ENCODE data around the gene TSR3.

TSR3 gene

DNA sequence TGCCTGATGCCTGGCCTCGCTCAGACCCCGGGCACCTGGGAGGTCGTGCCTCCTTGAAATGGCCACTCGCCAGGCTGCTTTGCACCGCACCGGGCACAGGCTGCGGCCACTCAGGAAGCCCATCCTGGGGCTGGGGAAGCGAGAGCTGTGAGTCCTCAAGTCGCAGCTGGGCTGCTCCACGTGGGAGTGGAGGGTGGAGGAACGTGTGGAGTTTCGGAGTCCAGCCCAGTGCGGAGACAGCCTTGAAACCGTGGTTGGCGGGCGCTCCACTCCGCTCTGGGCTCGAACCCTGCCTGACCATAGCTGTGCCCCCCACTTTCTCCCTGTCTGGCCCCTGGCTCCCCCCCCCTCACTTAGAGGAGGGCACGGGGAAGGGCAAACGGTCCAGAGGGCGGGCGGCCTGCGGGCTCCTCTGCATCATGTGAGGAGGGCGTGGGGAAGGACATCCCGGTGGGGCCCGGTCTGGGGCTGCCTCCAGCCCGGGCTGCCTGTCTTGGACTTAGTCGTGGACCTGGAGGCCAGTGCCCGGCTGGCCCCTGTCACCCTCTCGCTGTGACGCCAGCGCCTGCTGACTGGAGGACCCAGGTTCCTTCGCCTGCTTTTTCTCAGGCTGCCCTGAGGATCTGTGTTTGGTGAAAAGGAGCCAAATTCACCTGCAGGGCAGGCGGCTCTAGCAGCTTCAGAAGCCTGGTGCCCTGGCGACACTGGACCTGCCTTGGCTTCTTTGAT is 39.8 kb downstream of the TSR3 start:
- H3K4me3 ChIP-seq (replicated peaks; ENCODE audit: insufficient read depth, low read length), result peak overlapping the region; percentile 58
- H3K27ac ChIP-seq (replicated peaks), result no peak overlapping the region
- no peak for DNase-seq (ENCODE audit: low read depth in 1 of 2, low spot score in 1 of 2)
- no peaks in the 10 kb centered on the region for H3K27me3 ChIP-seq (ENCODE audit: insufficient read depth, poor library complexity, severe bottlenecking)
- no peak for TF ChIP-seq GABPA (IDR thresholded peaks at IDR 0.05; ENCODE audit: low read depth)
- TF ChIP-seq REST (IDR thresholded peaks at IDR 0.05; ENCODE audit: insufficient replicate concordance, low read depth), result no peak
- TF ChIP-seq CTCF (IDR thresholded peaks at IDR 0.05; ENCODE audit: insufficient read depth, low read length), result no peak
- TF ChIP-seq POLR2AphosphoS5 (IDR thresholded peaks at IDR 0.05; ENCODE audit: low read depth), result no peak
- no peak for TF ChIP-seq SPI1 (IDR thresholded peaks at IDR 0.05; ENCODE audit: borderline replicate concordance, low read depth)

DNA sequence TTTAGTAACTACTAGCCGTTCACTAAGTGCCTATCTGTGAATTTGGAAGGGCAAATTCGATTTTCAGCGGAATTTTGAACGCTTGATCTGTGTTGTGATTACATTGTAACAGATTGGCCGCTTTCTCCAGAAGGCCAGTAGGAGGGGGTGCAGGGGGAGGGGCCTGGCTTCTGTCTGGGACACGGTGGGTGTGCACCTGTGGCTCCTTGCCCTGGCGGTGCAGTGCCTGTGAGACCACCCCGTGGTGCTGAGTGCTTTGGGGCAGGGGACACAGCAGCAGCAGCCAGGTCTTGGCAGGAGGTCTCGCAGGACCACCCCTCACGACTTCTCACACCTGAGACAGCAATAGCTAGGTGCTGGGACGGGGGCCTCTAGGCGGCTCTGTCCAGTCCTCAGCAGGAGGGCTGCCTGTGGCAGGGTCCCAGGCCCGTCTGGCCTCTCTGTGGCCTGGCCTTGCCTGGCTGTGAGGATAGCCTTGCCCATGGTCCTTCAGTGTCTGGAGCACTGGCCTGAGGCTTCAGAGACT is 40.4 kb downstream of the TSR3 start:
- DNase-seq (ENCODE audit: low read depth in 1 of 2, low spot score in 1 of 2), result no peak
- peak overlapping the region; percentile 58 for H3K4me3 ChIP-seq (replicated peaks; ENCODE audit: insufficient read depth, low read length)
- H3K27me3 ChIP-seq (ENCODE audit: insufficient read depth, poor library complexity, severe bottlenecking), result no peaks in the 10 kb centered on the region
- TF ChIP-seq GABPA (IDR thresholded peaks at IDR 0.05; ENCODE audit: low read depth) (no peak), POLR2AphosphoS5 (IDR thresholded peaks at IDR 0.05; ENCODE audit: low read depth) (no peak)
- 0 out of 2 replicates have a peak overlapping the region, but pooled peaks have one; percentile 65 for H3K27ac ChIP-seq (replicated peaks)

DNA sequence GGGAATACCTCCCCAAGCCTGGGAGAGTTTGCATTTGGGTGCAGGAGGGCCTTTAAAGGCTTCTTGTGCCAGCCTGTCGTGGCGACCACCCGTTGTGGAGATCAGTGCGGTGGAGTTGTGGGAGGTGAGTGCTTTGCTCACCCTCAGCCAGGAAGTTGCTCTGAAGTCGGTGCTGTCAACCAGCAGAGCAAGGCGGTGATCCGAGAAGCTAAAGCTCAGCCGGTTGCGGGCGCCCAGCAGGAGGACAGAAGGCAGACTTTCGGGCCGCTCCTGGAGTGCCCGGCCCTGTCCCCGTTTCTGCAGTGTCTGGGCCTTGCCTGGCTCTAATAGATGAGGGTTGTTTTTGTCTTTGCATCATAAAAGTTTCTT is 40.9 kb downstream of the TSR3 start:
- TF ChIP-seq POLR2AphosphoS5 (IDR thresholded peaks at IDR 0.05; ENCODE audit: low read depth), result no peak
- TF ChIP-seq CTCF (IDR thresholded peaks at IDR 0.05; ENCODE audit: insufficient read depth, low read length), result no peak
- no peak for TF ChIP-seq GABPA (IDR thresholded peaks at IDR 0.05; ENCODE audit: low read depth)
- no peak for TF ChIP-seq REST (IDR thresholded peaks at IDR 0.05; ENCODE audit: insufficient replicate concordance, low read depth)
- no peak for TF ChIP-seq SPI1 (IDR thresholded peaks at IDR 0.05; ENCODE audit: borderline replicate concordance, low read depth)
- Histone ChIP-seq H3K27ac (replicated peaks) (peak overlapping the region; percentile 65), H3K4me3 (replicated peaks; ENCODE audit: insufficient read depth, low read length) (peak overlapping the region; percentile 58), H3K27me3 (ENCODE audit: insufficient read depth, poor library complexity, severe bottlenecking) (no peaks in the 10 kb centered on the region)
- peak in 1 of 2 experiments; percentile 45 for DNase-seq (ENCODE audit: low read depth in 1 of 2, low spot score in 1 of 2)

GRCh38 chr16:1309888-1310831 is 41.5 kb downstream of the TSR3 start:
- peak in 1 of 2 experiments; percentile 53 for DNase-seq (ENCODE audit: low read depth in 1 of 2, low spot score in 1 of 2)
- H3K4me3 ChIP-seq (replicated peaks; ENCODE audit: insufficient read depth, low read length), result peak overlapping the region; percentile 58
- TF ChIP-seq POLR2AphosphoS5 (IDR thresholded peaks at IDR 0.05; ENCODE audit: low read depth) (no peak), SPI1 (IDR thresholded peaks at IDR 0.05; ENCODE audit: borderline replicate concordance, low read depth) (no peak), REST (IDR thresholded peaks at IDR 0.05; ENCODE audit: insufficient replicate concordance, low read depth) (no peak), GABPA (IDR thresholded peaks at IDR 0.05; ENCODE audit: low read depth) (no peak), CTCF (IDR thresholded peaks at IDR 0.05; ENCODE audit: insufficient read depth, low read length) (no peak)
- no peaks in the 10 kb centered on the region for H3K27me3 ChIP-seq (ENCODE audit: insufficient read depth, poor library complexity, severe bottlenecking)
- peak overlapping the region; percentile 65 for H3K27ac ChIP-seq (replicated peaks)

Measured in HL-60 (cell line).